Motor neuron (in vitro differentiated cells): ENCODE data around the gene ZNF431. TPM values are rescaled to one million over a fixed set of nuclear protein-coding genes. Genes with fewer than 3 reads are reported as not detected.
"Not testable (repeated sequence)": the region's sequence is repeated elsewhere in the genome, so short reads cannot be mapped to it uniquely, and the experiment has no call there.

ENCODE experiments used
- ATAC-seq, 8 experiments: fragments of 200-7000 bp; cut with Tn5 transposase; replicated peaks in 6 of 8; 2 replicates each; pipeline ENCODE4 v1.8.0; 2021; ENCODE audit warnings: mild to moderate bottlenecking in 8 of 8, moderate library complexity in 8 of 8
- H3K27ac ChIP-seq, 2 donors: fragments of 250-450 bp; sonication (Bioruptor Pico); 2 replicates each; pipeline ENCODE4 v1.9.0; 2021; ENCODE audit warnings: antibody characterized with exemption in 2 of 2, mild to moderate bottlenecking in 2 of 2, moderate library complexity in 1 of 2
- H3K4me1 ChIP-seq, 2 donors: fragments of 250-450 bp; sonication (Bioruptor Pico); replicated peaks in 1 of 2; 2 replicates each; pipeline ENCODE4 v1.6.1; 2021; ENCODE audit warnings: antibody characterized with exemption in 2 of 2, mild to moderate bottlenecking in 2 of 2, moderate library complexity in 1 of 2
- H3K4me3 ChIP-seq, 5 donors: fragments of 250-450 bp; sonication (Bioruptor Pico); 2 replicates each; pipeline ENCODE4 v1.9.0; 2021; ENCODE audit warnings: antibody characterized with exemption in 5 of 5, mild to moderate bottlenecking in 5 of 5, moderate library complexity in 4 of 5
- WGBS, 10 experiments: fragments of 450-650 bp; shearing (Covaris generic); methylation state at CpG; one replicate each; pipeline ENCODE4 v1.0.0; 2022; 5-methylcytosine and 5-hydroxymethylcytosine counted together
- in situ Hi-C, 9 experiments: fragments of 400-800 bp; cut with MboI; loops; one replicate each; pipeline ENCODE4 v1.15.0; 2021; ENCODE audit warnings: low sequenced_read_pairs in 9 of 9, low pct_unique_long_range_greater_than_20kb in 2 of 9; ENCODE audit not compliant: unreplicated experiment in 9 of 9
- total RNA-seq, 8 experiments: library from RNA; unstranded; fragments of 300-600 nt; gene quantifications; 2 replicates each; pipeline versions ENCODE4 v1.2.3 to v1.2.4, GENCODE V29; 2022

ZNF431 gene
- total RNA-seq, 8 experiments from 2014 or later, result 7.9 to 21.3 (median 13.7) TPM

GRCh38 chr19:21128901-21129698 lies 12.7 kb upstream of the ZNF431 start:
- 50 to 100% (median 79%) methylated on average over 1 to 6 of the region's 6 CpGs; no CpG with 5 or more reads in 1 of the 10 experiments for WGBS, 10 experiments
- in situ Hi-C loops, result no loop called here
- no peak overlapping the region for H3K27ac ChIP-seq
- no peak overlapping the region for H3K4me3 ChIP-seq
- H3K4me1 ChIP-seq, result no peaks in the 10 kb centered on the region
- ATAC-seq, result no peak

- WGBS, 10 experiments, result 33 to 100% (median 70%) methylated on average over 1 to 3 of the region's 3 CpGs; no CpG with 5 or more reads in 5 of the 10 experiments
- Histone ChIP-seq H3K27ac (no peak overlapping the region), H3K4me3 (no peak overlapping the region), H3K4me1 (no peaks in the 10 kb centered on the region)
- no peak for ATAC-seq
- in situ Hi-C loops, result no loop called here
These were observed 11.6 kb upstream of the ZNF431 start for GRCh38 chr19:21130097-21130775.

GRCh38 chr19:21133633-21134032 lies 8.2 kb upstream of the ZNF431 start:
- ATAC-seq, result no peak
- 0 to 33% (median 24%) methylated on average over 1 of the region's 1 CpG; no CpG with 5 or more reads in 4 of the 10 experiments for WGBS, 10 experiments
- Histone ChIP-seq H3K4me1 (no peaks in the 10 kb centered on the region), H3K4me3 (no peak overlapping the region), H3K27ac (no peak overlapping the region)
- in situ Hi-C loops, result no loop called here

GRCh38 chr19:21134934-21135366 lies 6.9 kb upstream of the ZNF431 start:
- Histone ChIP-seq H3K4me1 (no peaks in the 10 kb centered on the region), H3K27ac (no peak overlapping the region), H3K4me3 (no peak overlapping the region)
- WGBS, 10 experiments, result 16 to 85% (median 61%) methylated on average over 2 of the region's 2 CpGs; no CpG with 5 or more reads in 7 of the 10 experiments
- in situ Hi-C loops, result no loop called here
- ATAC-seq, result no peak

GRCh38 chr19:21135433-21135832 lies 6.4 kb upstream of the ZNF431 start:
- H3K27ac ChIP-seq, result no peak overlapping the region
- no peak overlapping the region for H3K4me3 ChIP-seq
- in situ Hi-C loops, result no loop called here
- 56 to 81% (median 70%) methylated on average over 2 to 6 of the region's 8 CpGs; no CpG with 5 or more reads in 5 of the 10 experiments for WGBS, 10 experiments
- peak in 1 of 8 experiments; percentile 30 for ATAC-seq
- no peaks in the 10 kb centered on the region for H3K4me1 ChIP-seq

- no peak overlapping the region for H3K4me3 ChIP-seq
- H3K4me1 ChIP-seq, result peaks cover 0 to 2% of the 10 kb centered on the region in 2 donors
- no peak overlapping the region for H3K27ac ChIP-seq
- ATAC-seq, result no peak
- in situ Hi-C loops, result no loop called here
These were observed 3.7 kb upstream of the ZNF431 start for GRCh38 chr19:21138130-21138529.

GRCh38 chr19:21141006-21141405 lies 834 bp upstream of the ZNF431 start:
- H3K27ac ChIP-seq, H3K4me1 ChIP-seq, H3K4me3 ChIP-seq, ATAC-seq, in situ Hi-C loops: not testable (repeated sequence)
- 80 to 100% (median 100%) methylated on average over 1 of the region's 1 CpG; no CpG with 5 or more reads in 5 of the 10 experiments for WGBS, 10 experiments

- ATAC-seq, result no peak
- in situ Hi-C loops, result no loop called here
These were observed 1.6 kb downstream of the ZNF431 start for GRCh38 chr19:21143428-21143827.

GRCh38 chr19:21143854-21144253 lies 2.0 kb downstream of the ZNF431 start:
- WGBS, 10 experiments, result 45 to 100% (median 91%) methylated on average over 1 of the region's 1 CpG; no CpG with 5 or more reads in 2 of the 10 experiments
- Histone ChIP-seq H3K27ac (no peak overlapping the region), H3K4me3 (no peak overlapping the region), H3K4me1 (peaks cover 0 to 2% of the 10 kb centered on the region in 2 donors)
- ATAC-seq, result peak in 2 of 8 experiments; percentile 3 to 31
- in situ Hi-C loops, result no loop called here

More at GRCh38 chr19:21143428-21143827, 1.6 kb downstream of the ZNF431 start:
- Histone ChIP-seq H3K27ac (no peak overlapping the region), H3K4me3 (peak overlapping the region in 1 of 5 donors; percentile 90), H3K4me1 (peaks cover 0 to 2% of the 10 kb centered on the region in 2 donors)
- 49 to 100% (median 92%) methylated on average over 2 to 5 of the region's 5 CpGs for WGBS, 10 experiments

- WGBS, 10 experiments, result 50 to 100% (median 100%) methylated on average over 1 of the region's 1 CpG; no CpG with 5 or more reads in 3 of the 10 experiments
- Histone ChIP-seq H3K4me3 (no peak overlapping the region), H3K4me1 (no peaks in the 10 kb centered on the region), H3K27ac (no peak overlapping the region)
- in situ Hi-C loops, result no loop called here
- no peak for ATAC-seq
These were observed 5.7 kb downstream of the ZNF431 start for GRCh38 chr19:21147540-21147939.

GRCh38 chr19:21148681-21149080 lies 6.8 kb downstream of the ZNF431 start:
- in situ Hi-C loops, result no loop called here

GRCh38 chr19:21149877-21150276 lies 8.0 kb downstream of the ZNF431 start:
- ATAC-seq, result no peak
- Histone ChIP-seq H3K4me1 (no peaks in the 10 kb centered on the region), H3K27ac (no peak overlapping the region), H3K4me3 (no peak overlapping the region)
- in situ Hi-C loops, result no loop called here
- 95 to 100% (median 100%) methylated on average over 1 to 4 of the region's 6 CpGs; no CpG with 5 or more reads in 6 of the 10 experiments for WGBS, 10 experiments

More at GRCh38 chr19:21148681-21149080, 6.8 kb downstream of the ZNF431 start:
- no peak for ATAC-seq
- no peak overlapping the region for H3K27ac ChIP-seq
- no peaks in the 10 kb centered on the region for H3K4me1 ChIP-seq
- H3K4me3 ChIP-seq, result no peak overlapping the region

- in situ Hi-C loops, result no loop called here
- ATAC-seq, result no peak
- H3K27ac ChIP-seq, result no peak overlapping the region
- no peaks in the 10 kb centered on the region for H3K4me1 ChIP-seq
- H3K4me3 ChIP-seq, result no peak overlapping the region
- 80 to 100% (median 100%) methylated on average over 1 of the region's 1 CpG; no CpG with 5 or more reads in 5 of the 10 experiments for WGBS, 10 experiments
These were observed 9.6 kb downstream of the ZNF431 start for GRCh38 chr19:21151460-21151859.
